Measurements from ENCODE around the gene STAT5A. TPM values are rescaled to one million over a fixed set of nuclear protein-coding genes. Genes with fewer than 3 reads are reported as not detected.
"Not testable (repeated sequence)": the region's sequence is repeated elsewhere in the genome, so short reads cannot be mapped to it uniquely, and the experiment has no call there.

The STAT5A gene
- total RNA-seq, 2 experiments from 2014 or later = 88.4 to 96.7 TPM

DNA sequence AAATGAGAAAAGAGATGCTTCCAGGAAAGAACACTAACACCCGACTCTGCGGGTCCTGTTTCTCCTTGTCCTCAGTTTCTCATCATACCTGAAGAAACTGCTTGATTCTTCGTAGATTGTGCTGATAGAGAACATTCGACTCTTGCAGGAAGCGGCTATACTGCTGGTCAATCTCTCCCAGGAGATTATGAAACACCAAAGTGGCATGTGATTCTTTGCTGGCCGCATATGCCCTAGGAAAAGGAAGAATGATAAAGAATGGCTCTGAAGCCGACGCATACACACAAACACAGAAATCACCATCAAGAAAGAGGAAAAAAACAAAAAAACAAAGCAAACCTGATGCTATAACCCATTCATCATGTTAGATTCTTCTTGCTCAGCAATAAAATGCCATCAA lies 58.2 kb downstream of the STAT5A start:
- H3K4me1 Mint-ChIP-seq = peaks cover 40% of the 10 kb centered on the region
- no peak overlapping the region for H3K4me3 Mint-ChIP-seq
- H3K27me3 Mint-ChIP-seq = no peaks in the 10 kb centered on the region
- no peak overlapping the region for H3K27ac Mint-ChIP-seq
- ChIA-PET CTCF (no interaction called here), POLR2A (no interaction called here)
- DNase-seq = no peak
- no peaks in the 10 kb centered on the region for H3K9me3 Mint-ChIP-seq
- H3K36me3 Mint-ChIP-seq (ENCODE audit: low read depth) = peaks cover 50% of the 10 kb centered on the region

DNA sequence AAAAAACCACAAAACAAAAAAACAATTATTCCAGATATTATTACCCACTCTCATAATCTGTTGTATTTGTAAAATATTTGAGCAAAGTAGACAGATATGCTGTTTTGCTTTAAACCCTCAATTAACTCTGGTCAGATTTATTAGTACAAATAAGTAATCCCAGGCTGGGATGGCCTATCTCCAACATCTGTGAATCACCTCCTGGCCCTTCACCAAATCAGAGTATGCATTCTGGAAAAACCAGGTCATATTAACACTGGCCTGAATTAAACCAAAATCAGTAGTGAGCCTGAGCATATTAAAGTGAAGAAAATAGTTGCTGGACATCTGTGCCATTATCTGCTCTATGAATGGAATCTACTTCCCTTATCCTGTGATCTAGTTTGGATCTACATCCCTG lies 58.9 kb downstream of the STAT5A start:
- ChIA-PET CTCF (no interaction called here), POLR2A (no interaction called here)
- Mint-ChIP-seq H3K27ac (no peak overlapping the region), H3K4me1 (peaks cover 33% of the 10 kb centered on the region), H3K27me3 (no peaks in the 10 kb centered on the region), H3K9me3 (no peaks in the 10 kb centered on the region), H3K4me3 (no peak overlapping the region), H3K36me3 (ENCODE audit: low read depth) (peaks cover 50% of the 10 kb centered on the region)
- no peak for DNase-seq

DNA sequence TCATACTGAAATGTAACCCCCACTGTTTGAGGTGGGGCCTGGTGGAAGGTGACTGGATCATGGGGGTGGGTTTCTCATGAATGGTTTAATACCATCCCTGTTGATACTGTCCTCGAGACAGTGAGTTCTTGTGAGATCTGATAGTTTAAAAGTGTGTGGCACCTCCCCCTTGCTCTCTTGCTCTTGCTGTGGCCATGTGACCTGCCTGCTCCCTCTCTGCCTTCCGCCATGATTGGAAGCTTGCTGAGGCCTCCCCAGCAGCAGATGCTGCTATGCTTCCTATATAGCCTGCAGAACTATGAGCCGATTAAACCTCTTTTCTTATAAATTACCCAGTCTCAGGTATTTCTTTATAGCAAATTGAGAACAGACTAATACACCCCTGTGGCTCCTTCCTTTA lies 59.3 kb downstream of the STAT5A start:
- H3K9me3 Mint-ChIP-seq = no peaks in the 10 kb centered on the region
- H3K4me3 Mint-ChIP-seq = no peak overlapping the region
- H3K27me3 Mint-ChIP-seq = no peaks in the 10 kb centered on the region
- peaks cover 45% of the 10 kb centered on the region for H3K36me3 Mint-ChIP-seq (ENCODE audit: low read depth)
- peaks cover 30% of the 10 kb centered on the region for H3K4me1 Mint-ChIP-seq
- ChIA-PET CTCF (interaction anchor here (0.6 kb wide), 1 partner anchor 29 kb away, joined by 4 read pairs; no protein-coding TSS in a partner anchor), POLR2A (interaction anchor here (2.8 kb wide), 1 partner anchor 41 kb away, joined by 11 read pairs; the partner anchor contains the start of gene STAT3)
- no peak overlapping the region for H3K27ac Mint-ChIP-seq
- no peak for DNase-seq

DNA sequence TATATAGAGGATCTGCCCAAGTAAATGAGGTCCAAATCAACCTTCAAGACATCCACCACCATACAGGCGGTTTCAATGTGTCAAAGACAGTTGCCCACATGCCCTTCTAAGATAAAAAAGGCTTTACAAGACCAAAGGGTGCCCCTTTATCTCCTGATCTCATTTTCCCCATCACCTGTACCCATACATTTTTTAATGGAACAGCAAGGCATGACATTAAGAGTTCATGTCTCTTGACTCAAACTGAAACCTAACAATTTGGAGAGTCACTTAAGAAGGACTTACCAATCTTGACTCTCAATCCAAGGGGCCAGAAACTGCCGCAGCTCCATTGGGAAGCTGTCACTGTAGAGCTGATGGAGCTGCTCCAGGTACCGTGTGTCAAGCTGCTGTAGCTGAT lies 59.8 kb downstream of the STAT5A start:
- Mint-ChIP-seq H3K27ac (peak overlapping the region; percentile 28), H3K4me1 (peaks cover 26% of the 10 kb centered on the region), H3K27me3 (no peaks in the 10 kb centered on the region), H3K4me3 (no peak overlapping the region), H3K9me3 (no peaks in the 10 kb centered on the region), H3K36me3 (ENCODE audit: low read depth) (peaks cover 42% of the 10 kb centered on the region)
- ChIA-PET POLR2A (interaction anchor here (2.8 kb wide), 1 partner anchor 40 kb away, joined by 11 read pairs; the partner anchor contains the start of gene STAT3), CTCF (interaction anchor here (0.6 kb wide), 1 partner anchor 28 kb away, joined by 4 read pairs; no protein-coding TSS in a partner anchor)
- no peak for DNase-seq

DNA sequence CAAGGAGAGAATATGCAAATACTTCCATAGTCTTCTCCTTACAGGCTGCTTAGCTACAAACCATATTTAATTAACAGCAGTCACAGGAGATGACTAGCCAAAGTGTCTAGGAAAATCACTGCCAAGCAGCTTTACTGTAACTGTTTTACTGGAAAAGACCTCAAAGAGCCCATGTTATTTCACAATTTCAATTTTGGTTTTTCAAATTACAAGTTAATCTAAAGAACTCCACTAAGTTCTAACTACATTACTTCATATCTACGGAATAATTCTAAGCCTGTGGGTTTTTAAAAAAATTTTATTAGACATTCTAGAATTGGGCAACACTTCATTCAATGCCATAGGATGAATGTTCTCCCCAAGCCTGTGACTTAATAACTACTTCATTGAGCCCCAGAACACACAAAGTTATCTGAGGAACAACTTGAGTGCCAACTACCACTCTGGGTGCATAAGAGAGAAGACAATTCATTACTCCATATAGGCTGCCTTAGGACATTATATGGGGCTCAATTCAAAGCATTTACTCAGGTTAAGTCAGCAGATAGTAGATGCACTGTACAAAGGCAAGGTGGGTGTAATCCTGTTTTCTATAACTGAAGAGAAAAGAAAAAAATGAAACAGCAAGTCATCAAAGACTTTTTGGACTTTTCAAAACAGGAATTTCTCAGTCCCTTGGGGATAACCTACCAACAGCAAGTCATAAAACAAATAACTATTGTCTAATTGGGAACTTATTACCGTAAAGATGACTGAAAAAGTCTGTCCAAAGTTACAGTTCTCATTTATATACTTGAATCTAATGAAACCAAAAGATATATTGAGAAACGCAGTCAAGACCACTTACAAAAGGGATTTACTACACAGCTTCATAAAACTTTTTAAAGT lies 66.9 kb downstream of the STAT5A start:
- DNase-seq = no peak
- H3K4me1 Mint-ChIP-seq = peaks cover 25% of the 10 kb centered on the region
- no peaks in the 10 kb centered on the region for H3K9me3 Mint-ChIP-seq
- H3K27me3 Mint-ChIP-seq = no peaks in the 10 kb centered on the region
- no peak overlapping the region for H3K4me3 Mint-ChIP-seq
- ChIA-PET POLR2A (no interaction called here), CTCF (no interaction called here)
- H3K36me3 Mint-ChIP-seq (ENCODE audit: low read depth) = peaks cover 18% of the 10 kb centered on the region
- no peak overlapping the region for H3K27ac Mint-ChIP-seq

DNA sequence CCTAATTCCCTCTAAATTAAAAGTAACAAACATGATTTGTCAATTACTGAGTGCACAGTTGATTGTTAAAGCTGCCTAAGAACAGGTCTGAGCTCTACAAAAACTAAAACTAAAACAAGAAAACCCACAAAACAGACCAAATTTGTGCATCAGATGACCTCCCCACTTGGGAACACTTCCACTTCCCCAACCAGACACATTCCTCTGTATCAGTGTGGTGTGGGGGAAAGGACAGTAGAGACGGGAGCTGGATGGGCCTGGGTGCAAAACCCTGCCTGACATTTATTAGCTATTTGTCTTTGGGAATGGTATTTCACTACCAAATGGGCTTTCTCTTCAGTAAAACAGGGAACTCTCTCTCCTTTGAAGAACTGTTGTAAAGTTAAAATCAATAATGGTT lies 70.1 kb downstream of the STAT5A start:
- Mint-ChIP-seq H3K36me3 (ENCODE audit: low read depth) (peaks cover 37% of the 10 kb centered on the region), H3K4me1 (peaks cover 48% of the 10 kb centered on the region), H3K27ac (no peak overlapping the region), H3K27me3 (no peaks in the 10 kb centered on the region), H3K4me3 (no peak overlapping the region), H3K9me3 (no peaks in the 10 kb centered on the region)
- CTCF ChIA-PET = interaction anchor here (0.6 to 1.8 kb wide), 7 partner anchors 13 to 405 kb away, joined by 3 to 7 read pairs (median 3); partner anchors contain the start of gene STAT3
- POLR2A ChIA-PET = interaction anchor here (1.0 to 1.2 kb wide), 3 partner anchors 30 to 70 kb away, joined by 3 read pairs; partner anchors contain the start of genes STAT3 and STAT5A
- no peak for DNase-seq

DNA sequence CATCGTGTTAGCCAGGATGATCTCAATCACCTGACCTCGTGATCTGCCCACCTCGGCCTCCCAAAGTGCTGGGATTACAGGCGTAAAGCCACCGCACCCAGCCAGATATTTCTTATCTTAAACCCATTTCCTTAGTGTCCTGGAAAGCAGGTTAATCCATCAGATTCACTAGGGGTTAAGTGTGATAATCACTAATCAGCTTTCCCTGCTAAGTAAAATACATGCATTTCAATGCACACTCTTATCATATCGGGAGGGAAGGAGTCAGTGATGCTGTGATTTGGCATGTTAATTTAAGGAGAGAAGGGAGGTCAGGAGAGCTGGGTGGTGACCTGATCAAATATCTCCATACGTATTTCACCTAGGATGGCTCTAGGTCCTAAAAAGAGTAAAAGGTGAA lies 70.8 kb downstream of the STAT5A start:
- H3K36me3 Mint-ChIP-seq (ENCODE audit: low read depth) = peaks cover 43% of the 10 kb centered on the region
- DNase-seq = no peak
- no peak overlapping the region for H3K27ac Mint-ChIP-seq
- ChIA-PET POLR2A (interaction anchor here (1.0 to 1.2 kb wide), 2 partner anchors 29 to 71 kb away, joined by 3 read pairs; partner anchors contain the start of genes STAT3 and STAT5A), CTCF (interaction anchor here (0.8 to 1.8 kb wide), 5 partner anchors 12 to 157 kb away, joined by 3 to 7 read pairs (median 3); partner anchors contain the start of gene STAT3)
- no peaks in the 10 kb centered on the region for H3K27me3 Mint-ChIP-seq
- H3K4me3 Mint-ChIP-seq = no peak overlapping the region
- H3K9me3 Mint-ChIP-seq = no peaks in the 10 kb centered on the region
- H3K4me1 Mint-ChIP-seq = peaks cover 51% of the 10 kb centered on the region

DNA sequence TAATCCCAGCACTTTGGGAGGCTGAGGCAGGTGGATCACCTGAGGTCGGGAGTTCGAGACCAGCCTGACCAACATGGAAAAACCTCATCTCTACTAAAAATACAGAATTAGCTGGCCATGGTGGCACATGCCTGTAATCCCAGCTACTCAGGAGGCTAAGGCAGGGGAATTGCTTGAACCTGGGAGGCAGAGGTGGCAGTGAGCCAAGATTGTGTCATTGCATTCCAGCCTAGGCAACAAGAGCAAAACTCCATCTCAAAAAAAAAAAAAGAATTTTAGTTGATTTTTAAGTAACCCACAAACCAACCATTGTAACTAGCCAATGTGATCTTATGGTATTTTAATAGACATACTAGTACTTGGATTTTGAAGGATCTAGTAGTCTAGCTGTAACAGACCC lies 72.1 kb downstream of the STAT5A start:
- Mint-ChIP-seq H3K4me1 (peaks cover 59% of the 10 kb centered on the region), H3K36me3 (ENCODE audit: low read depth) (peaks cover 50% of the 10 kb centered on the region)
- H3K9me3 Mint-ChIP-seq, H3K27me3 Mint-ChIP-seq, H3K4me3 Mint-ChIP-seq, H3K27ac Mint-ChIP-seq, DNase-seq, CTCF ChIA-PET, POLR2A ChIA-PET: not testable (repeated sequence)

Other genes with a start within 250 kb of the STAT5A start
- gene C17orf113, start 237.9 kb upstream of the STAT5A start, total RNA-seq = under 1 TPM in 1 of 2 experiments, not detected in 1; 0.05 TPM
- not detected for gene ZNF385C, start 190.0 kb upstream of the STAT5A start, total RNA-seq
- gene DHX58, start 175.8 kb upstream of the STAT5A start, total RNA-seq = 10 to 100 TPM; 97.0 to 97.3 TPM
- gene KAT2A, start 167.1 kb upstream of the STAT5A start, total RNA-seq = 10 to 100 TPM; 25.7 to 26.7 TPM
- gene HSPB9, start 165.7 kb upstream of the STAT5A start, total RNA-seq = under 1 TPM in 1 of 2 experiments, not detected in 1; 0.18 TPM
- gene RAB5C, start 133.5 kb upstream of the STAT5A start, total RNA-seq = 10 to 100 TPM; 95.8 to 97.3 TPM
- under 1 TPM; 0.05 to 0.08 TPM for gene KCNH4, start 107.4 kb upstream of the STAT5A start, total RNA-seq
- not detected for gene HCRT, start 103.0 kb upstream of the STAT5A start, total RNA-seq
- gene GHDC, start 94.0 kb upstream of the STAT5A start, total RNA-seq = 10 to 100 TPM; 17.3 to 19.1 TPM
- 100 to 1,000 TPM; 163 to 171 TPM for gene STAT5B, start 12.1 kb upstream of the STAT5A start, total RNA-seq
- 100 to 1,000 TPM; 130 to 135 TPM for gene STAT3, start 99.9 kb downstream of the STAT5A start, total RNA-seq
- 1 to 10 TPM; 1.0 to 1.1 TPM for gene CAVIN1, start 134.8 kb downstream of the STAT5A start, total RNA-seq
- 1 to 10 TPM; 5.8 to 8.6 TPM for gene ATP6V0A1, start 170.4 kb downstream of the STAT5A start, total RNA-seq
- 10 to 100 TPM; 15.9 to 17.5 TPM for gene NAGLU, start 247.7 kb downstream of the STAT5A start, total RNA-seq